GM19025 (cell line): Measurements from ENCODE around the gene CHGA.

Experiments used
- ATAC-seq: cut with Tn5 transposase; IDR thresholded peaks from one replicate; pipeline ENCODE4 v1.9.1; 2021; ENCODE audit warnings: mild to moderate bottlenecking, low read depth, moderate library complexity; ENCODE audit not compliant: unreplicated experiment

Gene CHGA

DNA sequence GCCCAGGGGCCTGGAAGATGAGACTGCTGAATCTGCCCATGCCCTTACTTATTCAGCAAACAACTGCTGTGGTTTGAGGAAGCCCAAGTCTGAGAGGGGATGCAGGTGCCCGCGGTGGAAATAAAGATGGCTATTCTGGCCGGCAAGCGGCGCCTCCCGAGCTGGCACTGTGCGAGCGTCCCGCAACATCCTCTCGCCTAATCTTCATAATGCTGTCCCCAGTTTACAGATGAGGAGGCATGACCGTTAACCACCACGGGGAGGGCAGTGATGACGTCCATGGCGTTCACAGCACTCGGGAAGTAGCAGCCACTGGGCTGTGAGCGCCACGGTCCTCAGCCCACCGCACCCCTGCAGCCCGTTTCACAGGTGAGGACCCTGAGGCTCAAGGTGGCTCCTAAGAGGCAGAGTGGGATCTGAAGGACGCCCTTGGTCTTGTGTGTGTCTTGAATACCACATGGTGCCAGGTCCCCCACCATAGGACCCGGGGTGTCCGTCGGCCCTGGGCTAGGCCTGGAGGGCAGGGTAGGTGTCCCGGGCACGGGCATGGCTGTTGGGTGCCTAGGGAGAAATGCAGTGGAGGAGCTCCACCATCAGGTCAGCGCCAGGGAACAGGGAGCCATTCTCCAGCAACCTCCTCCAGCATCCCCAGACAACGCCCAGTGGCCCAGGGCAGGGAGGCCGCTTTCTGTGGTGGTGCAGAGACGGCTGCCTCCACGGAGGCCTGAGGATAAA, 20.2 kb downstream of the CHGA start:
- ATAC-seq = no peak

- ATAC-seq = no peak
Measured at GRCh38 chr14:92943855-92944570, 21.1 kb downstream of the CHGA start.

GRCh38 chr14:92944976-92945375, 22.0 kb downstream of the CHGA start:
- no peak for ATAC-seq

GRCh38 chr14:92945544-92945943, 22.6 kb downstream of the CHGA start:
- ATAC-seq = no peak

DNA sequence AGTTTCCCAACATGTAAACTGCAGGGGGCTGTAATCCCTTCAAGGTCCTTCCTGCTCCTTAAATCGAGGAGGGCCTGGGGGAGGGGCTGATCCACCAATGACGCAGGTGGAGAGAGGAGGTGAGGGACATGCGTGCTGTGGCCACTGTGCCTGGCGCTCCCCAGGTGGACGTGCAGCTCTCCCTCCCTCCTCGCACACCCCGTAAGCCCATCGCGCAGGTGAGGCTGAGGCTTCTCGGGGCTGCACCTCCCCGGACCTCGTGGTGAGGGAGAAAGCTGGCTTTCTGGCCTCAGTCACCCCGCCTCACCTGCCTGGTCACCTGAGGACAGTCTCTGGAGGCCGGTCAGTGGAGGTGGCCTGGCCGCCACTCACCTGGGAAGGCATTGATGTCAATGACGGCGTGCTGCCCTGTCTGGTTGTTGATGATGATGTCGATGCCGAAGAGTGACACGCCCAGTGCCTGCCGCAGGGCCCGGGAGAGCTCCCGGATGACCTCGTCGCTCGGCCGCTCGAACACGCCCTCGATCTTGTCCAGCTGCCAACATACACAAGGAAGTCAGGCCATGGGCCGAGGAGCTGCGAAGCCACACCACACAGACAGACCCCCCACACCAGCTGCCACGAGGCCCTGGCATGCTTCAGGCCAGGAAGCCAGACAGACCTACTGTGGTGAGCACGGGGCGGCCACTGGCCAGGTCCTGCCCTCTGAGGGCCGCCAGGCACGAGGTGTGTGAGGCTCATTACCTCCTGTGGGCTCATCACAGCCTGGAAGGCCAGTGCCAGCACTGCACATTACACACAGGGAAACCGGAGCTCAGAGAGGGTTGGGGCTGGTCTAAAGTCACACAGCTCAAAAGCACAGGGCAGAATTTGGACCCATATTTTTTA, 23.3 kb downstream of the CHGA start:
- no peak for ATAC-seq

- no peak for ATAC-seq
Measured at GRCh38 chr14:92946847-92947545, 24.0 kb downstream of the CHGA start.

- no peak for ATAC-seq
Measured at GRCh38 chr14:92948647-92949046, 25.7 kb downstream of the CHGA start.

- ATAC-seq = no peak
Measured at GRCh38 chr14:92949496-92950192, 26.7 kb downstream of the CHGA start.

GRCh38 chr14:92950193-92950540, 27.2 kb downstream of the CHGA start:
- ATAC-seq = no peak

DNA sequence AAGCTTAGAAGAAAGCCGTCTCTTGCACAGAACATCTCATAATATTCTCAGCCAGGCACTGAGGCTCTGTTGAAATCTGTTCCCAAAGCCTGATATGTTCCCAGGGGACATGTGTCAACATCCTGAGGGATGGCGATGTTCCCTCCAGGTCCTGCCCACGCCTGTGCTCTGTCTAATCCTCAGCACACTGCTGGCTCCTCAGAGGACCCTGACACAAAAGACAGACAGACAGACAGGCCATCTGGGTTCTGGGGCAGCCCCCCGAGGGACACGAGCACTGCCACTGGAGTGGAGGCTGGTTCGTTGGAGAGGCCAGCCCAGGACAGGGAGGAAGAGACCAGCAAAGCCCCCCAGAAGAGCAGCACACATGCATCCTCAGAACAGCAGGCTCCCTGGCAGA, 27.8 kb downstream of the CHGA start:
- ATAC-seq = no peak

GRCh38 chr14:92951261-92951660, 28.3 kb downstream of the CHGA start:
- no peak for ATAC-seq

- ATAC-seq = peak; percentile 68
Measured at GRCh38 chr14:92951912-92952471, 29.0 kb downstream of the CHGA start.

- no peak for ATAC-seq
Measured at GRCh38 chr14:92952481-92953298, 29.7 kb downstream of the CHGA start.

DNA sequence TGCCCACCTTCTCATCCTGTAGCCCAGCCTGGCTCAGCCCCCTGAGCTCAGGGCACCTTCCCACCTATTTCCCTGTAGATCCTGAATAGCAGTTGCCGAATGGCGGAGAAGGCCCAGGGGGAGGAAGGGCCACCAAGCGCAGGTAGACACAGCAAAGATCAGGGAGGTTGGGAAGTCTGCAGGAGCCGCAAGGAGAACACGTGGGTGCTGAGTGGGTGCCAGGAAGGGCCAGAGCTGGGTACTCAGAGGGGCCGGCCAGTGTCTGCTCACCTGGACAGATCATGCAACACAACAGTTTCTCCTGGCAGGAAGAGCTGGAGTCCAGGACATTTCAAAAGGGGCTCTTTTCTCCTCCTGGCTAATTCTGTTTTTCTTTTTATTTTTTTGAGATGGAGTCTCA, 30.6 kb downstream of the CHGA start:
- no peak for ATAC-seq

- ATAC-seq = no peak
Measured at GRCh38 chr14:92954933-92955332, 32.0 kb downstream of the CHGA start.

DNA sequence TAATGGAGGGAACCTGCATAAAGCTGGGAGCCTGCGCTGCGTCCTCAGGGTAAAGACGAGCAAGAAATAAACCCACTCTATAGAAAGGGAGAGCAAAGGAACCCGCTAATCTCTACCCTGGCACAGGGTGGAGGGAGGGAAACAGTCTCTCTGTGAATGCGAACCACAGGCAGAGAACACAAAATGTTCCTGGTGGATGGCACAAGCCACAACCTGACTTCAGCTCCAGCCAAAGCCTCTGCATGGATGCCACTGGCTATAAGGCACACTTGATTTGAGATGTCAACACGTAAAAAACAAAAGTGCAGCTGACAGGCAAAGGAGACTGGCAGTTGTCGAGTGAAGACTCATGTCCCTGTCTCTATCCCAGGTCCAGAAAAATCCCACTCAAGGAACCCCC, 32.4 kb downstream of the CHGA start:
- ATAC-seq = no peak

DNA sequence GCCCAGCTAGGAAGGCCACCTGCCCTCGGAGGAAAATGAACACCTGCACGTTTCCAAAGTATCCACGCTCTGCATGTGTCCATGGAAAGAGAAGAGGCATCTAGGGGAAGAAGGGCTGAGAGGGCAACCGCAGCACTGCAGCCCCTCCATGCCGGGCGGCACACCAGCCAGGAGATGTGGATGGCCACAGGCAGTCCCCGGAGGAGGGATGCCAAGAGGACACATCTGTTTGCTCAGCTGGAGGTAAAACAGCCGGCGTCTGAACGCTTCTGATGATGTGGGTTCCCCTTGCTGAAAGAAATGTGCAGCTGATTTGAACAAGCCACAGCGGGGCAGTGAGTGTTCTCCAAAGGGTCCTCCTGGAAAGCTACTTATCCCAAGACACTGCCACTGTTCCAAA, 34.0 kb downstream of the CHGA start:
- no peak for ATAC-seq

DNA sequence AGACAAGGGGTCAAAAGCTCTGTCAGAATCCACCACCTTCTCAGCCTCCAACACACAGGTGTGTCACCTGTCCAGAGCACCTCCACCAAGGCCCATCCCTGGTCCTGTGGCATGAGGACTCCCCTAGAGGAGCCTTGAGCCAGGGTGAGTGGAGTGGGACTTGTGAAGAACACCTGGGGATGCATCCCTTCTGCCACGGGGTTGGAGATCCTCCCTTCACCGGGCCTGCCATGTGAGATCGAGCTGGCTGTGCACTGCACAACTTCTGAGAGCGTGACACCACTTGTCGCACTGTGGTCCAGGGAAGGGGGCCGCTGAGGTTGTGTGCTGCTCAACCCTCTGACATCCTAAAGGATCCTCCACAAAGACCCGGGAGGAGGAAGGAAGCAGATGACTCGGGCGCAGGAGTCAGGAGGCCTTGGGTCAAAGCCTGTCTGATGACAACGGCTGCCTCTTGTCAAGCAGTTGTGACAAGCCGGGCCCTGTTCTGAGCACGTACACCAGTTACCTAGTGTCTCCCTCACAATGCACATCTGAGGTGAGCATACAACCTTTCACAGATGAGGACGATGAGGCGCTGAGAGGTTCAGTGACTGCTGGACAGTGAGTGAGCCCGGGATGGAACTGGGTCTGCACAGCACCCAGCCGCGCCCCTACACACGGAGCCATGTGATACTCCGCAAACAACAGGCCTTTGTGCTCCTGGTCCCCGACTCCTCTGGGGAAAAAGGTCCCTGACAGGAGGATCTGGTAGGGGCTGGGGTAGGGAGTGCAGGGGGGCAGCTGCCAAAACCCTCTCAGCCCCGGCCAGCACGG, 35.6 kb downstream of the CHGA start:
- no peak for ATAC-seq
